ENCODE measurements around the gene CATSPERZ.
"Not testable (repeated sequence)": the region's sequence is repeated elsewhere in the genome, so short reads cannot be mapped to it uniquely, and the experiment has no call there.

CATSPERZ gene

GRCh38 chr11:64321026-64321425 is 20.9 kb downstream of the CATSPERZ start:
- DNase-seq = no peak

- DNase-seq = no peak
Measured at GRCh38 chr11:64321533-64321932, 21.4 kb downstream of the CATSPERZ start.

DNA sequence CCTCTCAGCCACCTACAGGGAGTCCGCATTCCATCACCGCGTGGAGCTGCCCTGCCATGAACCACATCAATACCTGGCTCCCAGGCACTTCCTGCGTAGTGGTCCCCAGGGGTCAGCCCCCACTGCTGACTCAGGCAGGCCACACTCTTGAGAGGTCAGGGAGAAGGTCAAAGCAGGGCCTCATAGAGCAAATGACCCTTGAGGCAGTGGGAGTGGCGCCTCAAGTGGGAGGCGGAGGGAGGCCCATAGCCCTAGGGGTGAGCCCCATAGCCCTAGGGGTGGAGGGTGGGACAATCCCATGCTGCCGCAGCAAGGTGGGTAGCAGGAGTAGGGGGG is 22.7 kb downstream of the CATSPERZ start:
- no peak for DNase-seq

DNA sequence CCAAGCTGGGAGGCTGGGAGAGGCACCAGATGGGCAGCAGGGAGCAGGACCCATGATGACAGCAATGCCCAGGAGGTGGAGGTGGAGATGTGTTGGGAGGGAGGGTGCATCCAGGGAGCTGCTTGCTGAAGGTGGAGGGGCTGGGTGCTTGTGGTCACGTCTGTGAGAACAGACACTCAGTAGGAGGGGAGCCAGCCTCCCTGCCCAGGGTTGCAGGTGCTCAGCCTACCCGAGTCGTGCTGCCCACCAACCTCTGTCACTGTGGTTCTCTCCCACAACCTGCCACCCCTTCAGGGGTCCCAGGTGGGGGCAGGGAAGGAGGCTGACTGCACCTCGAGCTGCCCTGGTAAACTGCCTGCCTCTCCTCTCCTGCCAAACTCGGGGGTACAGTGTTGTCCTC is 23.2 kb downstream of the CATSPERZ start:
- no peak for DNase-seq

DNA sequence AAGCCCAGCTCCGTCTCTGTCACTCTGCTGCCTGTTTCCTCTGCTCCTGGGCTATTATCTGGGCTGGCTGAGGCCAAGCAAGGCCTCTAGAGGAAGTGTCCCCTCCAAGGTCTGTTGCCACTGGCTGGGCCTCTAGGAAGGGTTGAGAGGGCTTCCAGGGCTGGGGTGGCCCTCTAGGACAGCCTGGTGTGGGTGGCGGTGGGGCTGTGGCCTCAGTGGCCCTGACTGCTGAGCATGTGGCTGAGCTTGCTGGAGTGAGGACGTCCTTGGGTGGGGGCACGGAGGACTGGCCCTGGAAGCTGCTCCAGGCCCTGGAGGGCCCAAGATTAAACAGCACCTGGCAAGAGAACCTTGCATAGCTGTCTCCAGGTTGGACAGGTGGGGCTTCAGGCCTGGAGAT is 23.8 kb downstream of the CATSPERZ start:
- not testable (repeated sequence) for DNase-seq

- DNase-seq = no peak
Measured at GRCh38 chr11:64324692-64325469, 24.7 kb downstream of the CATSPERZ start.

- DNase-seq = no peak
Measured at GRCh38 chr11:64327375-64327774, 27.2 kb downstream of the CATSPERZ start.

GRCh38 chr11:64327993-64328392 is 27.8 kb downstream of the CATSPERZ start:
- DNase-seq = no peak

DNA sequence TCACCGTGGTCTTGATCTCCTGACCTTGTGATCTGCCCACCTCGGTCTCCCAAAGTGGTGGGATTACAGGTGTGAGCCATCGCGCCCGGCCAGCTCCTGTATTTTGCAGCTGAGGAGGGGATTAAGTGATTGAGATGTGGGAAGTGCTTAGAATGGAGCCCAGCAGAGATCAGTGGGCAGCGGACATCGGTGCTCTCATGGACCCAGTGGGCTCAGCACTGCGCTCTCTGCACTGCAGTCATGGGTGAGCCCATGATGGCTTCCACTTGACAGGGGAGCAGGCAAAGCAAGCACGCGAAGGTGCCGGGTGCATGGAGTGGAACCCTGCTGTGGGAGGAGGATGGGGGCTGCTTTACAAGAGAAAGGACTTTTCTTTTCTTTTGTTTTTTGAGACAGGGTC is 30.7 kb downstream of the CATSPERZ start:
- DNase-seq = no peak

DNA sequence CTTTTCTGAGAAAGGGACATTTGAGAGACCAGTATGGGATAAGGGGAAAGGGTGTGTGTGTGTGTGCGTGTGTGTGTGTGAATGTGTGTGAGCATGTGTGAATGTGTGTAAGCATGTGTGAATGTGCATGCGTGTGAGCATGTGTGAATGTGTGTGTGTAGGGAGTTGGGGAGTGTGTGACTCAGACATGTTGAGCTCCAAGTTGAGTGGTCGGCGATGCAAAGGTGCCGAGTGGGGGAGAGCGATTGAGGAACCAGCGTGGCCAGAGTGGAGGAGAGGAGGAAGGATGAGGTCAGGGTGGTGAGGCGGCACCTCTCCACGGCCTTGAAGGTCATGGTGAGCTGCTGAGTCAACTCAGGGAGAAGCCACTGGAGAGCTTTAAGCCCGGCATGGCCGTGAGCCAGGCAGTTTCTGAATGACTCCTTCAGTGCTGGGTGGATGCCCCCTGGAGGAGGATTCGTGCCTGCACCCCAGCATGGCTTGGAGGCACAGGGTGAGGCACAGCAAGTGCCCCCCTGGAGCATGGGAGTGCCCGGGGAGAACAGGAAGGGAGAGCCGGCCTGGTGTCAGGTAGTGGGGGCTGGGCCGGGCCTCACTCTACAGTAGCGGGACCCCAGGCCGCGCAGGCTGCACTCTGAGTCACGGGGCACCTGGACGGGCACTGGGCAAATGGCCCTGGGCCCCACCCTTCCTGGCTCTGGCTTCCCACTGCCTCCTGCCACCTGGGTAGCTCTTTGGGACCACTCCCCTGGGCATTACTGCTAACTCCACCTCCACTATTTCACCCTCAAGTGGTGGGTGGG is 31.6 kb downstream of the CATSPERZ start:
- no peak for DNase-seq

GRCh38 chr11:64333556-64333955 is 33.4 kb downstream of the CATSPERZ start:
- DNase-seq = no peak

- DNase-seq = peak; percentile 85
Measured at GRCh38 chr11:64334764-64335735, 34.9 kb downstream of the CATSPERZ start.

DNA sequence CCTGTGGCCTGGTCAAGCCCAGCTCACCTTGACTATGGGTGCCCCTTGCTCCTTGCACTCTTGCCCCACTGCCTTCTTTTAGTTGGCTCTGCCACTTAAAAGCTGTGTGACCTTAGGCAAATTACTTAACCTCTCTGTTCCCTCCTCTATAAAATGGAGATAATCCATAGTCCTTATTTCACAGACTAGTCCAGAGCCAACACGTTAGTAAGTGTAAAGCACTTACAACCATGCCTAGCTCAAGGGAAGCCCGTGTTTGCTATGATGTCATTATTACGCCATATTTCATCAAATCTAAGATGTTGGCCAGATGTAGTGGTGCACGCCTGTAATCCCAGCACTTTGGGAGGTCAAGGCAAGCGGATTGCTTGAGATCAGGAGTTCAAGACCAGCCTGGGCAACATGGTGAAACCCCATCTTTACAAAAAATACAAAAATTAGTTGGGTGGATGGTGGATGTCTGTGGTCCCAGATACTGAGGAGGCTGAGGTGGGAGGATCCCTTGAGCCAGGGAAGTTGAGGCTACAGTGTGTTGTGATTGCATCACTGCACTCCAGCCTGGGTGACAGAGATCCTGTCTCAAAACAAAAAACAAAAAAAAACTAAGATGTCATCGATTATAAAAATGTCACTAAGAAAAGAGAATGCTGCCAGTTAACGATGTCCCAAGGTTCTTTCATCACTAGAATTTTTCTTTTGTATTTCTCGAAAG is 37.5 kb downstream of the CATSPERZ start:
- DNase-seq = no peak

- DNase-seq = no peak
Measured at GRCh38 chr11:64338716-64339115, 38.6 kb downstream of the CATSPERZ start.

DNA sequence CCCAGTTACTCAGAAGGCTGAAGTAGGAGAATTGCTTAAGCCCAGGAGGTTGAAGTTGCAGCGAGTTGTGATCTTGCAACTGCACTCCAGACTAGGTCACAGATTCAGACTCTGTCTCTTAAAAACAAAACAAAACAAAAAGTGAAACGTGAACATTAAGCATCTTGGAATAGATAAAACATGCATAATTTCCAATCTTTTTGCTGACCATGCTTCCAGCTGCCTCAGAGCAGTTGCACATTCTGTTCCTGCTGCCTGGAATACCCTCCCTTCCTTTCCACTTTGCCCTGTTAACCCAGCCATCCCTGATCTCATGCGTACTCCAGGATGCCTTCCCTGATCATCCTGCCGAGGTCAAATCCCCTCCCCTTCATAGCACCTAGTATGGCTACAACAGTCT is 39.1 kb downstream of the CATSPERZ start:
- no peak for DNase-seq

- DNase-seq = no peak
Measured at GRCh38 chr11:64339754-64340408, 39.7 kb downstream of the CATSPERZ start, which contains the start of gene CCDC88B. Gene CCDC88B (plus strand): TSS chr11:64340204. CDS start chr11:64340267, 63 bp downstream.

GRCh38 chr11:64340671-64341335 is 40.6 kb downstream of the CATSPERZ start:
- DNase-seq = no peak

- no peak for DNase-seq
Measured at GRCh38 chr11:64341429-64341828, 41.3 kb downstream of the CATSPERZ start.

DNA sequence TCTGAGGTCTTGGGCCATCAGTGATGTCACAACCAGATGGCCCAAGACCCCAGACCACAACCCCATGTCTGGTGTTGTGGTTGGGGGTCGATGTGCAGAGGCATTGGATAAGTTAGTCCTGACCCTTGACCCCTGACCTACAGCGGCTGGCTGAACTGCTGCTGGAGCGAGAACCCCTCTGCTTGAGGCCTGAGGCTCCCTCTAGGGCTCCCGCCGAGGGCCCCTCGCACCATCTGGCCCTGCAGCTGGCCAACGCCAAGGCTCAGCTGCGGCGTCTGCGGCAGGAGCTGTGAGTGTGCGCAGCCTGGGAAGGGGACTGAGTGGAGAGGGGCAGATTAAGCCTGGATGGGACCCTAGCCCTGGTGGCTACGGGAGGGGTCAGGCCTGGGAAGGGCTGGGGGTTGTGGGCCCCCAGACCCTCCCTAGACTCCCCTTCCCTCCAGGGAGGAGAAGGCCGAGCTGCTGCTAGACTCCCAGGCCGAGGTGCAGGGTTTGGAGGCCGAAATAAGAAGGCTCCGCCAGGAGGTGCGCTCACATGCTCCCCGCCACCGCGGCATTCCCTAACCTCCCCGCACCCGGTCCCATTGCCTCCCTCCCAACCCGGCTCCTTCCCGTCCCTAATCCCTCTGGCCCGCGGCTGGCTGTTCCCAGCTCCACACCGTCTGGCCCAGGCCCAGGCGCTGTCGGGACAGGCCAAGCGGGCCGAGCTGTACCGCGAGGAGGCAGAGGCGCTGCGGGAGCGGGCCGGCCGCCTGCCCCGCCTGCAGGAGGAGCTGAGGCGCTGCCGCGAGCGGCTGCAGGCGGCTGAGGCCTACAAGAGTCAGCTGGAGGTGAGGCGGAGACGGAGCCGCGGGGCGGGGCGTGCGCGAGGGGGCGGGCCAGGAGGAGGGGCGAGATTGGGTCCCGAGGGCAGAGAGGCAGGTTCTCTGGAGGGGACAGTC is 42.0 kb downstream of the CATSPERZ start:
- DNase-seq = peak; percentile 21

Data from SIG-M5 (cell line).